ENCODE data around the gene NHLH1. TPM values are rescaled to one million over a fixed set of nuclear protein-coding genes. Genes with fewer than 3 reads are reported as not detected.

Gene NHLH1
- total and polyA plus RNA-seq, 8 donors = 0.09 to 0.58 (median 0.23) TPM

- H3K9me3 ChIP-seq = no peaks in the 10 kb centered on the region
- H3K27me3 ChIP-seq = peaks cover 0 to 9% of the 10 kb centered on the region in 2 donors
- peaks cover 0 to 9% of the 10 kb centered on the region in 2 donors for H3K4me1 ChIP-seq
- H3K4me3 ChIP-seq = no peak overlapping the region
- H3K27ac ChIP-seq = no peak overlapping the region
- no peak for TF ChIP-seq CTCF (IDR thresholded peaks at IDR 0.05)
- DNase-seq (no peak), ATAC-seq (no peak)
- H3K36me3 ChIP-seq = no peaks in the 10 kb centered on the region
- intact Hi-C loops (cut with DNase I) = no loop called here
Measured at GRCh38 chr1:160406131-160406968, 39.5 kb downstream of the NHLH1 start.

- DNase-seq (no peak), ATAC-seq (no peak)
- Histone ChIP-seq H3K4me3 (no peak overlapping the region), H3K4me1 (peaks cover 0 to 9% of the 10 kb centered on the region in 2 donors), H3K27ac (no peak overlapping the region), H3K36me3 (no peaks in the 10 kb centered on the region), H3K9me3 (no peaks in the 10 kb centered on the region), H3K27me3 (no peaks in the 10 kb centered on the region)
- intact Hi-C loops (cut with DNase I) = no loop called here
- no peak for TF ChIP-seq CTCF (IDR thresholded peaks at IDR 0.05)
Measured at GRCh38 chr1:160407839-160408801, 41.2 kb downstream of the NHLH1 start.

- H3K36me3 ChIP-seq = no peaks in the 10 kb centered on the region
- ATAC-seq (no peak), DNase-seq (no peak)
- intact Hi-C loops (cut with DNase I) = no loop called here
- H3K4me3 ChIP-seq = no peak overlapping the region
- no peak overlapping the region for H3K27ac ChIP-seq
- H3K9me3 ChIP-seq = no peaks in the 10 kb centered on the region
- H3K27me3 ChIP-seq = no peaks in the 10 kb centered on the region
- peaks cover 0 to 9% of the 10 kb centered on the region in 2 donors for H3K4me1 ChIP-seq
- TF ChIP-seq CTCF (IDR thresholded peaks at IDR 0.05) = no peak
Measured at GRCh38 chr1:160408864-160409263, 42.0 kb downstream of the NHLH1 start.

GRCh38 chr1:160409486-160409885 is 42.6 kb downstream of the NHLH1 start:
- DNase-seq (no peak), ATAC-seq (no peak)
- H3K4me1 ChIP-seq = peaks cover 0 to 2% of the 10 kb centered on the region in 2 donors
- H3K36me3 ChIP-seq = no peaks in the 10 kb centered on the region
- no peaks in the 10 kb centered on the region for H3K27me3 ChIP-seq
- intact Hi-C loops (cut with DNase I) = no loop called here
- H3K9me3 ChIP-seq = no peaks in the 10 kb centered on the region
- no peak overlapping the region for H3K27ac ChIP-seq
- TF ChIP-seq CTCF (IDR thresholded peaks at IDR 0.05) = no peak
- H3K4me3 ChIP-seq = no peak overlapping the region

Data from left lung (tissue), 10 donors.